ENCODE measurements around the gene SLC41A1. TPM values are rescaled to one million over a fixed set of nuclear protein-coding genes. Genes with fewer than 3 reads are reported as not detected.

The SLC41A1 gene
- total RNA-seq, 1 experiment from 2014 or later = 16.1 TPM

- TF ChIP-seq EZH2 (IDR thresholded peaks at IDR 0.05; ENCODE audit: borderline replicate concordance, low read depth, low read length, poor library complexity, severe bottlenecking) = no peak
- TF ChIP-seq CTCF (conservative IDR thresholded peaks at IDR 0.05; ENCODE audit: low read depth, low read length) = no peak
- Histone ChIP-seq H3K4me3 (ENCODE audit: low read depth, low read length, poor library complexity, severe bottlenecking) (no peak overlapping the region), H3K27ac (ENCODE audit: low read depth, low read length, poor library complexity, severe bottlenecking) (no peak overlapping the region), H3K27me3 (replicated peaks; ENCODE audit: insufficient read depth, low read depth, low read length, poor library complexity) (peaks cover 3% of the 10 kb centered on the region), H3K4me1 (ENCODE audit: insufficient read depth, low read length, poor library complexity, severe bottlenecking) (no peaks in the 10 kb centered on the region), H3K9me3 (ENCODE audit: low read depth, low read length, poor library complexity, severe bottlenecking) (no peaks in the 10 kb centered on the region), H3K36me3 (ENCODE audit: insufficient read depth, low read length, poor library complexity, severe bottlenecking) (no peaks in the 10 kb centered on the region)
- BruUV-seq (replicated peaks) = no TSS peak
- ChIA-PET POLR2A (ENCODE audit: low non-redundant PET) (interaction anchor here (0.5 kb wide), 1 partner anchor 14 kb away, joined by 3 read pairs; no protein-coding TSS in a partner anchor), CTCF (no interaction called here)
- intact Hi-C loops (cut with micrococcal nuclease; ENCODE audit: unreplicated experiment) = no loop called here
- no peak for DNase-seq (ENCODE audit: low spot score)
Measured at GRCh38 chr1:205772607-205773032, 40.4 kb downstream of the SLC41A1 start.

- no TSS peak for BruUV-seq (replicated peaks)
- no peak overlapping the region for H3K27ac ChIP-seq (ENCODE audit: low read depth, low read length, poor library complexity, severe bottlenecking)
- H3K4me3 ChIP-seq (ENCODE audit: low read depth, low read length, poor library complexity, severe bottlenecking) = no peak overlapping the region
- no peak for DNase-seq (ENCODE audit: low spot score)
- H3K36me3 ChIP-seq (ENCODE audit: insufficient read depth, low read length, poor library complexity, severe bottlenecking) = no peaks in the 10 kb centered on the region
- H3K27me3 ChIP-seq (replicated peaks; ENCODE audit: insufficient read depth, low read depth, low read length, poor library complexity) = peaks cover 3% of the 10 kb centered on the region
- no peaks in the 10 kb centered on the region for H3K4me1 ChIP-seq (ENCODE audit: insufficient read depth, low read length, poor library complexity, severe bottlenecking)
- POLR2A ChIA-PET (ENCODE audit: low non-redundant PET) = no interaction called here
- CTCF ChIA-PET = no interaction called here
- no peak for TF ChIP-seq EZH2 (IDR thresholded peaks at IDR 0.05; ENCODE audit: borderline replicate concordance, low read depth, low read length, poor library complexity, severe bottlenecking)
- no peak for TF ChIP-seq CTCF (conservative IDR thresholded peaks at IDR 0.05; ENCODE audit: low read depth, low read length)
- intact Hi-C loops (cut with micrococcal nuclease; ENCODE audit: unreplicated experiment) = no loop called here
- no peaks in the 10 kb centered on the region for H3K9me3 ChIP-seq (ENCODE audit: low read depth, low read length, poor library complexity, severe bottlenecking)
Measured at GRCh38 chr1:205770618-205771017, 42.4 kb downstream of the SLC41A1 start.

- Histone ChIP-seq H3K4me3 (ENCODE audit: low read depth, low read length, poor library complexity, severe bottlenecking) (no peak overlapping the region), H3K4me1 (ENCODE audit: insufficient read depth, low read length, poor library complexity, severe bottlenecking) (no peaks in the 10 kb centered on the region), H3K36me3 (ENCODE audit: insufficient read depth, low read length, poor library complexity, severe bottlenecking) (no peaks in the 10 kb centered on the region), H3K27ac (ENCODE audit: low read depth, low read length, poor library complexity, severe bottlenecking) (no peak overlapping the region), H3K9me3 (ENCODE audit: low read depth, low read length, poor library complexity, severe bottlenecking) (no peaks in the 10 kb centered on the region), H3K27me3 (replicated peaks; ENCODE audit: insufficient read depth, low read depth, low read length, poor library complexity) (peaks cover 3% of the 10 kb centered on the region)
- POLR2A ChIA-PET (ENCODE audit: low non-redundant PET) = no interaction called here
- no TSS peak for BruUV-seq (replicated peaks)
- no peak for DNase-seq (ENCODE audit: low spot score)
- intact Hi-C loops (cut with micrococcal nuclease; ENCODE audit: unreplicated experiment) = no loop called here
- CTCF ChIA-PET = no interaction called here
- TF ChIP-seq EZH2 (IDR thresholded peaks at IDR 0.05; ENCODE audit: borderline replicate concordance, low read depth, low read length, poor library complexity, severe bottlenecking) = no peak
- no peak for TF ChIP-seq CTCF (conservative IDR thresholded peaks at IDR 0.05; ENCODE audit: low read depth, low read length)
Measured at GRCh38 chr1:205769641-205770365, 43.2 kb downstream of the SLC41A1 start.

Measured in A673 (cell line).